ENCODE results near the gene PCDH7.

PCDH7 gene

DNA sequence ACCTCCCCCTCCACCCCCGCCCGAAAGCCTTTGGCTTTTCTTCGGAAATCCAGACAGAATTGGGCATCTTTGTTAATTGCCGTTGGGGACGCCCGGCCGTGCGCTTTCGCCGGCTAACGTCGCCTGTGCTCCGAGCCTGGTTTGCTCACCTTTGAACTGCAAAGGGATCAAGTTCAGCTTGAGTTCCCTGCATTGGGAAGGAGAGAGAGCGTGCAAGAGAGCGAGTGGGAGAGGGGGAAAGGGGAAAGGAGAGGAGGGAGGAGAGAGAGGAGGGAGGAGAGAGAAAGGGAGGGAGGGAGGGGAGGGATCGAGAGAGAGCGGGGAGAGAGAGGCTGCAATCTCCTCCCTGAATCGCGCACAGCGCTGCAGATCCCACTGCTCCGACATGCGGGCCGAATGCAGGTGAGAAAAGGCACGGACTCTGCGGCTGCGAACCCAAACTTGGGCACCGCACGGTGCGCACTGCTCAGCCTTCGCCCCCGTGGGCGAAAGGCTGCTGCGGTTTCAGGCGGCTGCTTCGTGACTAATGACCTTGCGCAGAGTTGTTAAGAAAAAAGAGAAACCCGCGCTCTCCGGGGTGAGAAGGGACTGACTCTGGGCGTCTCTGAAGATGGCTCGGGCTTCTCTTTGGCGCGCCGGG is at the start of gene PCDH7:
Gene PCDH7, plus strand, starts transcription at position 349 of the 640 bp plus-strand sequence. CDS start 1,054 bp downstream, outside the sequence.
- CTCF ChIA-PET = no interaction called here

GRCh38 chr4:30671926-30672448 is 48.2 kb upstream of the PCDH7 start:
- no peak for DNase-seq (ENCODE audit: extremely low spot score)
- TF ChIP-seq CTCF (IDR thresholded peaks at IDR 0.05; ENCODE audit: control extremely low read depth, extremely low read depth, low read depth, missing control alignments) = no peak
- ChIA-PET CTCF (no interaction called here), POLR2A (no interaction called here)

More for the DNA sequence above, at the start of gene PCDH7:
- POLR2A ChIA-PET = no interaction called here
- no peak for TF ChIP-seq CTCF (IDR thresholded peaks at IDR 0.05; ENCODE audit: control extremely low read depth, extremely low read depth, low read depth, missing control alignments)
- DNase-seq (ENCODE audit: extremely low spot score) = peak; percentile 13

- DNase-seq (ENCODE audit: extremely low spot score) = no peak
- ChIA-PET POLR2A (no interaction called here), CTCF (no interaction called here)
- no peak for TF ChIP-seq CTCF (IDR thresholded peaks at IDR 0.05; ENCODE audit: control extremely low read depth, extremely low read depth, low read depth, missing control alignments)
These were observed 24.0 kb upstream of the PCDH7 start for GRCh38 chr4:30696191-30696590.

- ChIA-PET POLR2A (no interaction called here), CTCF (interaction anchor here (0.7 to 2.3 kb wide), 5 partner anchors 9 to 27 kb away, joined by 3 to 10 read pairs (median 4); no protein-coding TSS in a partner anchor)
- TF ChIP-seq CTCF (IDR thresholded peaks at IDR 0.05; ENCODE audit: control extremely low read depth, extremely low read depth, low read depth, missing control alignments) = peak; percentile 34
- no peak for DNase-seq (ENCODE audit: extremely low spot score)
These were observed 5.6 kb upstream of the PCDH7 start for GRCh38 chr4:30714408-30715031.

GRCh38 chr4:30716158-30716557 is 4.0 kb upstream of the PCDH7 start:
- POLR2A ChIA-PET = no interaction called here
- DNase-seq (ENCODE audit: extremely low spot score) = peak; percentile 22
- peak; percentile 57 for TF ChIP-seq CTCF (IDR thresholded peaks at IDR 0.05; ENCODE audit: control extremely low read depth, extremely low read depth, low read depth, missing control alignments)
- CTCF ChIA-PET = no interaction called here

- no peak for TF ChIP-seq CTCF (IDR thresholded peaks at IDR 0.05; ENCODE audit: control extremely low read depth, extremely low read depth, low read depth, missing control alignments)
- ChIA-PET POLR2A (no interaction called here), CTCF (no interaction called here)
- peak; percentile 16 for DNase-seq (ENCODE audit: extremely low spot score)
These were observed 3.4 kb upstream of the PCDH7 start for GRCh38 chr4:30716681-30717207.
